Spleen (tissue), 11 donors: ENCODE measurements around the gene VSX1. TPM values are rescaled to one million over a fixed set of nuclear protein-coding genes. Genes with fewer than 3 reads are reported as not detected.

ENCODE experiments used
- DNase-seq: peaks from one replicate; pipeline ENCODE4 v3.0.0-alpha.2; 2020
- H3K27ac ChIP-seq, 8 donors: fragments of 200-600 bp; sonication (generic) in 7 of 8; 1 replicate in 4 of 8; 2 replicates in 4 of 8; pipeline versions ENCODE4 v1.5.0 to v1.8.0; 2016 to 2021; ENCODE audit warnings: inconsistent platforms in 4 of 8, mild to moderate bottlenecking in 4 of 8, moderate library complexity in 1 of 8
- H3K27me3 ChIP-seq, 7 donors: fragments of 200-600 bp; sonication (generic) in 6 of 7; replicated peaks in 1 of 7; 1 replicate in 4 of 7; 2 replicates in 3 of 7; pipeline versions ENCODE4 v1.5.0 to v1.8.0; 2016 to 2021; ENCODE audit warnings: inconsistent platforms in 3 of 7, mild to moderate bottlenecking in 1 of 7
- H3K36me3 ChIP-seq, 6 donors: fragments of 200-600 bp; sonication (generic) in 5 of 6; 1 replicate in 4 of 6; 2 replicates in 2 of 6; pipeline versions ENCODE4 v1.5.0 to v1.8.0; 2016 to 2021; ENCODE audit warnings: inconsistent platforms in 2 of 6
- H3K4me1 ChIP-seq, 6 donors: fragments of 200-600 bp; sonication (generic) in 5 of 6; 1 replicate in 3 of 6; 2 replicates in 3 of 6; pipeline versions ENCODE4 v1.5.0 to v1.8.0; 2016 to 2021; ENCODE audit warnings: inconsistent platforms in 3 of 6
- H3K4me3 ChIP-seq, 8 donors: fragments of 200-600 bp; sonication (generic) in 7 of 8; 1 replicate in 4 of 8; 2 replicates in 4 of 8; pipeline versions ENCODE4 v1.5.0 to v1.8.0; 2016 to 2021; ENCODE audit warnings: inconsistent platforms in 4 of 8, mild to moderate bottlenecking in 4 of 8, moderate library complexity in 2 of 8
- H3K9me3 ChIP-seq, 8 donors: fragments of 200-600 bp; sonication (generic) in 7 of 8; 1 replicate in 4 of 8; 2 replicates in 4 of 8; pipeline versions ENCODE4 v1.5.0 to v1.8.0; 2016 to 2021; ENCODE audit warnings: inconsistent platforms in 4 of 8
- POLR2A ChIP-seq, 3 donors: fragments of 450-650 bp; IDR thresholded peaks; one replicate each; pipeline ENCODE4 v1.5.1; 2017; ENCODE audit warnings: antibody characterized with exemption in 3 of 3, mild to moderate bottlenecking in 1 of 3
- POLR2AphosphoS5 ChIP-seq, 3 donors: sonication (generic); formaldehyde crosslinking; IDR thresholded peaks; one replicate each; pipeline ENCODE4 v1.5.1; 2017; ENCODE audit warnings: antibody characterized with exemption in 3 of 3
- WGBS, 5 donors: extraction: QIAGEN DNeasy Blood & Tissue Kit in 3 of 5; methylation state at CpG; one replicate each; pipeline versions ENCODE4 v1.1.5 to v1.1.7; 2013 to 2018; 5-methylcytosine and 5-hydroxymethylcytosine counted together
- intact Hi-C: fragments of 100-400 bp; cut with DNase I; formaldehyde crosslinking; loops from one replicate; pipeline ENCODE4 v1.15.0; 2023; ENCODE audit warnings: low total_unique reads
- polyA plus RNA-seq, 3 donors: library from polyadenylated mRNA; stranded (reverse); fragments of 200-250 nt; gene quantifications; one replicate each; pipeline ENCODE4 v1.2.1, GENCODE V29; 2013
- total RNA-seq, 7 donors: library from RNA; depleted of rRNA in 3 of 7; stranded (reverse); fragments of >200 nt in 3 of 7; fragmentation: NEBNext Ultra II Directional in 4 of 7; extraction: Animal tissue kit (Norgen Biotek cat#: 25700) in 4 of 7; gene quantifications; one replicate each; pipeline versions ENCODE4 v1.1.0 to v1.2.1, GENCODE V29; 2016 to 2021
- TF ChIP-seq, protein P1 (sequence below), 11 experiments: fragments of 200-600 bp in 7 of 11; fragments of 450-650 bp in 4 of 11; sonication (generic) in 4 of 11; IDR thresholded peaks in 8 of 11; conservative IDR thresholded peaks in 3 of 11; 1 replicate in 7 of 11; 2 replicates in 4 of 11; pipeline versions ENCODE4 v1.4.0 to v1.8.0; 2016 to 2021; ENCODE audit warnings: antibody characterized with exemption in 11 of 11, inconsistent platforms in 4 of 11, mild to moderate bottlenecking in 1 of 11
- donor health status: healthy with polysubstance abuse.
- donor health status: DM: no; HTN: no; CAD: no; lungs with moderate emphysema.
- donor health status: DM: no; HTN: no; CAD: no.
- donor health status: Bipolar disorder and iron deficiency.
- donor health status: healthy.
- donor health status: DM: no; HTN: no; CAD: no.
- donor health status: DM: yes; HTN: yes; CAD: no.

The VSX1 gene
- total and polyA plus RNA-seq, 10 donors = not detected

DNA sequence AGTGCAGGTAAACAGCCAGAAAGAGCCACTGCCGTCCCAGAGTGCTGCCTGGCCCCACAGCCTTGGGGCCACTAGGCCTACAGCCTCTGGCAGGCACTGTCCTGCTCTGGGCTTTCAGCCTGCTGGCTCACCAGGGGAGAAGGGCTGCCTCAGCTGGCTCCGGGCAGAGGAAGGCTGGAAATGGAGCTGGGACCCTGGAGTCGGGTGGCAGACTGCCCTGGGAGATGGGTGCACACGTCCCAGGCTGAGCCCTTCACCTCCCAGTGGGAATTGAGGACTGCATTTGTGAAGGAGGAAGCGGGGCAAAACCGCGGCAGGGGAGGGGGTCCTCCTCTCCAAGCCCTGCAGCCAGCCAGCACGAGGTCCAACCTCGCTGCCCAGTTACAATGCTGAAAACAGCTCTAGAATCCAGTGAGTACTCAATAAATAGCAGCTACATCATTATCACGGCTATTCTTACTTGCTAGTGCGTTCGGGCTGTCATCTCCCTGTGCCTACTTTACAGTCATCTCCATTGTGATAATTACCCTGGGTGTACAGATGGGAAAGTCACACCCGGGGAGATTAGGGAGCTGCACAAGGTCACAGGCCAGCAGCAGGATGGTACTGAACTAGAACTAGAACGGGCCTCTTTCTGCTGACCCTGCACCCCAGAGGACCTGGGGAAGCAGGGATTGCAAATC, 37.1 kb downstream of the VSX1 start:
- TF ChIP-seq POLR2AphosphoS5 (IDR thresholded peaks at IDR 0.05) (no peak), POLR2A (IDR thresholded peaks at IDR 0.05) (no peak)
- TF ChIP-seq, protein P1, sequence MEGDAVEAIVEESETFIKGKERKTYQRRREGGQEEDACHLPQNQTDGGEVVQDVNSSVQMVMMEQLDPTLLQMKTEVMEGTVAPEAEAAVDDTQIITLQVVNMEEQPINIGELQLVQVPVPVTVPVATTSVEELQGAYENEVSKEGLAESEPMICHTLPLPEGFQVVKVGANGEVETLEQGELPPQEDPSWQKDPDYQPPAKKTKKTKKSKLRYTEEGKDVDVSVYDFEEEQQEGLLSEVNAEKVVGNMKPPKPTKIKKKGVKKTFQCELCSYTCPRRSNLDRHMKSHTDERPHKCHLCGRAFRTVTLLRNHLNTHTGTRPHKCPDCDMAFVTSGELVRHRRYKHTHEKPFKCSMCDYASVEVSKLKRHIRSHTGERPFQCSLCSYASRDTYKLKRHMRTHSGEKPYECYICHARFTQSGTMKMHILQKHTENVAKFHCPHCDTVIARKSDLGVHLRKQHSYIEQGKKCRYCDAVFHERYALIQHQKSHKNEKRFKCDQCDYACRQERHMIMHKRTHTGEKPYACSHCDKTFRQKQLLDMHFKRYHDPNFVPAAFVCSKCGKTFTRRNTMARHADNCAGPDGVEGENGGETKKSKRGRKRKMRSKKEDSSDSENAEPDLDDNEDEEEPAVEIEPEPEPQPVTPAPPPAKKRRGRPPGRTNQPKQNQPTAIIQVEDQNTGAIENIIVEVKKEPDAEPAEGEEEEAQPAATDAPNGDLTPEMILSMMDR (IDR thresholded peaks at IDR 0.05 in 8 of 11, conservative IDR thresholded peaks at IDR 0.05 in 3 of 11) = no peak
- intact Hi-C loops = no loop called here
- Histone ChIP-seq H3K27ac (peak overlapping the region in 6 of 8 donors; percentile 22 to 94 (median 68)), H3K36me3 (peaks cover 0 to 41% (median 21%) of the 10 kb centered on the region in 6 donors), H3K4me3 (no peak overlapping the region), H3K27me3 (no peaks in the 10 kb centered on the region), H3K9me3 (no peaks in the 10 kb centered on the region), H3K4me1 (peaks cover 25 to 93% (median 65%) of the 10 kb centered on the region in 6 donors)
- DNase-seq = peak; percentile 75
- 75 to 85% (median 79%) methylated on average over 12 to 14 of the region's 14 CpGs for WGBS, 5 donors

DNA sequence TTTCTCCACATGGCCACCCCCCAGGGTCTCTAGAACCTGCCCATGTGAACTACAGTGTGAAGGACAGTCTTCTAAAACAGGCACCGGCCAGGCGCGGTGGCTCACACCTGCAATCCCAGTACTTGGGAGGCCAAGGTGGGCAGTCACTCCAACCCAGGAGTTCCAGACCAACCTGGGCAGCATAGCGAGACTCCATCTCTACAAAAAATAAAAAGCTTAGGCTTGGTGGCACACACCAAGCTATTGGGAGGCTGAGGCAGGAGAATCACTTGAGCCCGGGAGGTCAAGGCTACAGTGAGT, 37.7 kb downstream of the VSX1 start:
- peaks cover 0 to 45% (median 21%) of the 10 kb centered on the region in 6 donors for H3K36me3 ChIP-seq
- DNase-seq = no peak
- 94 to 98% (median 95%) methylated on average over 5 of the region's 5 CpGs for WGBS, 5 donors
- H3K27me3 ChIP-seq = no peaks in the 10 kb centered on the region
- H3K27ac ChIP-seq = peak overlapping the region in 5 of 8 donors; percentile 58 to 94 (median 82)
- intact Hi-C loops = no loop called here
- no peak overlapping the region for H3K4me3 ChIP-seq
- H3K9me3 ChIP-seq = no peaks in the 10 kb centered on the region
- TF ChIP-seq POLR2A (IDR thresholded peaks at IDR 0.05) (no peak), POLR2AphosphoS5 (IDR thresholded peaks at IDR 0.05) (no peak)
- TF ChIP-seq, protein P1 (IDR thresholded peaks at IDR 0.05 in 8 of 11, conservative IDR thresholded peaks at IDR 0.05 in 3 of 11) = no peak
- H3K4me1 ChIP-seq = peaks cover 27 to 93% (median 68%) of the 10 kb centered on the region in 6 donors

DNA sequence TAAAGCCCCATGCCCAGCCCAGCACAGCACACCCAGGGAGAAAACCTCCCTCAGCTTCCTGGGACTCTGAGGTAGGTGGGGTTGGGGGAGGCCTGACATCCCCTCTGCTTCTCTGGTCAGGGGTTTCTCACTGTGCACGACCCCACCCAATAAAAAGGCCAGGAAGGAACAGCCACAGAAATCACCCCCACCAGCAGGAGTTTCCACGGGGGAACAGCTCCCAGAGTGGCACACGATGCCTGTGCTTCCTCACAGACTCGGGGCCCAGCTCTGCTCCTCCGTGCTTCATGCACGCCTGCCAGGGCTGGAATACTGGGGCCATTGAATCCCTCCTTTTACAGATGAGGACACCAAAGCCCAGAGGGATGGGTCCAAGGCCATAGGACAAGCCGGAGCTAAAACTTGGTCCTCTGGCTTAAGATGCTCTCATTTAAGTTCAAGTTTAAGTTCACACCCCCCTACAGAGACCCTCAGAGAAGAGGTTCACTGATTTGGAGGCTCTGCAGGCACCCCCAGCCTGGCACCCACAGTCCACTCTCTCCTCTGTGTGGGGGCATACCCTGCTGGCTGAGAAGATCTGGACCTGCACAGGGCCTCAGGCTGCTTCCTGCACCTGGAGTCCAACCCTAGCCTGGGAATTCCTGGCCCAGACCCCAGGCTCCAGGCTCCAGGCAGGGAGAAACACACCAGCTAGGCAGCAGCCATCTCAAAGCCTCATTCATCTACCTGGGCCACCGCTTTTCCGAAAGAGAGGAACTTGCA, 38.3 kb downstream of the VSX1 start:
- WGBS, 5 donors = 72 to 79% (median 77%) methylated on average over 6 to 9 of the region's 9 CpGs
- H3K36me3 ChIP-seq = peaks cover 0 to 45% (median 21%) of the 10 kb centered on the region in 6 donors
- peaks cover 29 to 93% (median 71%) of the 10 kb centered on the region in 6 donors for H3K4me1 ChIP-seq
- H3K27me3 ChIP-seq = no peaks in the 10 kb centered on the region
- peak overlapping the region in 1 of 8 donors; percentile 31 for H3K4me3 ChIP-seq
- DNase-seq = peak; percentile 74
- H3K27ac ChIP-seq = peak overlapping the region; percentile 74 to 94 (median 80)
- TF ChIP-seq POLR2A (IDR thresholded peaks at IDR 0.05) (no peak), POLR2AphosphoS5 (IDR thresholded peaks at IDR 0.05) (no peak)
- TF ChIP-seq, protein P1 (IDR thresholded peaks at IDR 0.05 in 8 of 11, conservative IDR thresholded peaks at IDR 0.05 in 3 of 11) = no peak
- no peaks in the 10 kb centered on the region for H3K9me3 ChIP-seq
- intact Hi-C loops = no loop called here
